A549 (cell line): ENCODE data around the gene ZNF264.
"Not testable (repeated sequence)": the region's sequence is repeated elsewhere in the genome, so short reads cannot be mapped to it uniquely, and the experiment has no call there.

Experiments used
- CHD2 ChIP-seq: fragments of 150-350 bp; IDR thresholded peaks from 2 replicates; pipeline ENCODE4 v1.6.1; 2014; ENCODE audit warnings: low read length; ENCODE audit not compliant: partially characterized antibody
- JUNB ChIP-seq: fragments of >200 bp; sonication (Bioruptor Twin); formaldehyde crosslinking; IDR thresholded peaks from 2 replicates; pipeline ENCODE4 v1.6.1; 2016
- KDM1A ChIP-seq: fragments of 200-600 bp; sonication (generic); IDR thresholded peaks from 2 replicates; pipeline ENCODE4 v1.6.1; 2016; ENCODE audit warnings: low read depth, mild to moderate bottlenecking
- KDM5A ChIP-seq: fragments of 200-600 bp; sonication (generic); IDR thresholded peaks from 2 replicates; pipeline ENCODE4 v1.6.1; 2016; ENCODE audit warnings: antibody characterized with exemption, mild to moderate bottlenecking
- POLR2A ChIP-seq: IDR thresholded peaks from 2 replicates; pipeline ENCODE4 v1.6.1; 2012; ENCODE audit warnings: mild to moderate bottlenecking, low read length
- RAD21 ChIP-seq, 2 experiments: fragments of >200 bp in 1 of 2; sonication (Bioruptor Twin) in 1 of 2; formaldehyde crosslinking in 1 of 2; IDR thresholded peaks in 1 of 2; conservative IDR thresholded peaks in 1 of 2; 2 replicates in 1 of 2; 3 replicates in 1 of 2; pipeline ENCODE4 v1.6.1; 2012 to 2018; ENCODE audit warnings: inconsistent platforms in 1 of 2
- RNF2 ChIP-seq: fragments of 200-600 bp; sonication (generic); IDR thresholded peaks from 2 replicates; pipeline ENCODE4 v1.6.1; 2016; ENCODE audit warnings: low read depth, mild to moderate bottlenecking, antibody characterized with exemption, moderate library complexity, borderline replicate concordance
- SREBF2 ChIP-seq: fragments of 450-650 bp; IDR thresholded peaks from 2 replicates; pipeline ENCODE4 v1.6.1; 2014; ENCODE audit warnings: mild to moderate bottlenecking, moderate library complexity
- TF ChIP-seq, protein P1 (sequence below): fragments of >200 bp; sonication (Bioruptor Twin); formaldehyde crosslinking; IDR thresholded peaks from 3 replicates; pipeline ENCODE4 v1.5.1; 2016
- TF ChIP-seq, protein P2 (sequence below): IDR thresholded peaks from 2 replicates; pipeline ENCODE4 v1.6.1; 2012

DNA sequence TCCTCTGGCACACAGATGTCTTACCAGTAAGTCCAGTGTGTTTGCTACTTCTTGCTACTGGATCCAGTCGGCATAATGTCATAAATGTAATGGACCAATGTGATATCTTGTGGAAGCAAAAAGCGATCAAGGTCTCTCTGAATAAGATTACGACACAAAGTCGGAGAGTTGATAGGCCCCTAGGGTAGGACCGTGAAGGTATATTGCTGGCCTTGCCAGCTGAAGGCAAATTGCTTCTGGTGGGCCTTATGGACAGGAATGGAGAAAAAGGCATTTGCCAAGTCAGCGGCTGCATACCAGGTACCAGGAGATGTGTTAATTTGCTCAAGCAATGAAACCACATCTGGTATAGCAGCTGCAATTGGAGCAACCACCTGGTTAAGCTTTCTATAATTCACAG, 6.6 kb downstream of the ZNF264 start:
- not testable (repeated sequence) for TF ChIP-seq KDM1A; CHD2; RAD21 (conservative IDR thresholded peaks at IDR 0.05 in 1 of 2, IDR thresholded peaks at IDR 0.05 in 1 of 2); SREBF2; RNF2; POLR2A; KDM5A; JUNB
- TF ChIP-seq, protein P1, sequence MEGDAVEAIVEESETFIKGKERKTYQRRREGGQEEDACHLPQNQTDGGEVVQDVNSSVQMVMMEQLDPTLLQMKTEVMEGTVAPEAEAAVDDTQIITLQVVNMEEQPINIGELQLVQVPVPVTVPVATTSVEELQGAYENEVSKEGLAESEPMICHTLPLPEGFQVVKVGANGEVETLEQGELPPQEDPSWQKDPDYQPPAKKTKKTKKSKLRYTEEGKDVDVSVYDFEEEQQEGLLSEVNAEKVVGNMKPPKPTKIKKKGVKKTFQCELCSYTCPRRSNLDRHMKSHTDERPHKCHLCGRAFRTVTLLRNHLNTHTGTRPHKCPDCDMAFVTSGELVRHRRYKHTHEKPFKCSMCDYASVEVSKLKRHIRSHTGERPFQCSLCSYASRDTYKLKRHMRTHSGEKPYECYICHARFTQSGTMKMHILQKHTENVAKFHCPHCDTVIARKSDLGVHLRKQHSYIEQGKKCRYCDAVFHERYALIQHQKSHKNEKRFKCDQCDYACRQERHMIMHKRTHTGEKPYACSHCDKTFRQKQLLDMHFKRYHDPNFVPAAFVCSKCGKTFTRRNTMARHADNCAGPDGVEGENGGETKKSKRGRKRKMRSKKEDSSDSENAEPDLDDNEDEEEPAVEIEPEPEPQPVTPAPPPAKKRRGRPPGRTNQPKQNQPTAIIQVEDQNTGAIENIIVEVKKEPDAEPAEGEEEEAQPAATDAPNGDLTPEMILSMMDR: not testable (repeated sequence)
- TF ChIP-seq, protein P2, sequence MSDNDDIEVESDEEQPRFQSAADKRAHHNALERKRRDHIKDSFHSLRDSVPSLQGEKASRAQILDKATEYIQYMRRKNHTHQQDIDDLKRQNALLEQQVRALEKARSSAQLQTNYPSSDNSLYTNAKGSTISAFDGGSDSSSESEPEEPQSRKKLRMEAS: not testable (repeated sequence)
